Measurements from ENCODE around the gene C22orf15.

DNA sequence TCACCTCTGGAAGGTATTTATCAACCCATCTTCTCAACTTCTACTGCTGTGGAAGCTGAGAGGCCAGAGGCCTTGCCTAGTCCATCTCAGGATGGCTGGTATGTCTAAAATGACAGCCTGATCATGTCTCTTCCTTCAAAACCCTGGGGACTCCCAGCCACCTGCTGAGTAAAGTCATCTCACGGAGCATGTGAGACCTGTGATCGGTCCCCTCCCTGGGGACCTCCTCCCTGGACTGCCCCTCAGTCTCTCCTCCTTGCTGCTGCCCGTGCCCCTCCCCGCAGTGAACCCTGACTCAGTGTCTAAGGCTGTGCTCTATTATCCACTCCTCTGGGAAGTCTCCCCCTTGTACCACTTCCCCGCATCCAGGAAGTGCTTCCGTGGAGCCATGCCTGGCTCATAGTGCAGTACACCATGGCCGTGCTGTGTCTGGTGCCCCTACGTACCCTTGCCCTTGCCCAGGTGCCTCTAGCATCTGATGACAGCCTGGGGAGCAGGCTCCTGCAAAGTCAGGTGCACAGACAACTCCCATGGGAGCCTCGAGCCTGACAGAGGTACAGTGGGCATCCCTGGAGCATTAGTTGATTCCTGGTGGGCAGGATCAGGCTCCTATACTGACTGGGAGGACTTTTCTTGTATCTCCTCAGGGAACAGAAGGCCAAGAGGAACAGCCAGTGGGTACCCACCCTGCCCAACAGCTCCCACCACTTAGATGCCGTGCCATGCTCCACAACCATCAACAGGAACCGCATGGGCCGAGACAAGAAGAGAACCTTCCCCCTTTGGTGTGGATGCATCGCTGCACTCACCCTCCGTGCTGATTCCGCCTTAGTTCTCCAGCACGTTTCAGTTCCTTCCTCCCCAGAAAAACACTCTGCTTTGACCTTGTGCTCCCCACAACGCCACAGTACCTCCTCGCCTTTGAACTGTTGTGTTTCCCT is 37.8 kb downstream of the C22orf15 start:
- no peak for TF ChIP-seq RAD21 (IDR thresholded peaks at IDR 0.05; ENCODE audit: low read depth)
- TF ChIP-seq, protein P1, sequence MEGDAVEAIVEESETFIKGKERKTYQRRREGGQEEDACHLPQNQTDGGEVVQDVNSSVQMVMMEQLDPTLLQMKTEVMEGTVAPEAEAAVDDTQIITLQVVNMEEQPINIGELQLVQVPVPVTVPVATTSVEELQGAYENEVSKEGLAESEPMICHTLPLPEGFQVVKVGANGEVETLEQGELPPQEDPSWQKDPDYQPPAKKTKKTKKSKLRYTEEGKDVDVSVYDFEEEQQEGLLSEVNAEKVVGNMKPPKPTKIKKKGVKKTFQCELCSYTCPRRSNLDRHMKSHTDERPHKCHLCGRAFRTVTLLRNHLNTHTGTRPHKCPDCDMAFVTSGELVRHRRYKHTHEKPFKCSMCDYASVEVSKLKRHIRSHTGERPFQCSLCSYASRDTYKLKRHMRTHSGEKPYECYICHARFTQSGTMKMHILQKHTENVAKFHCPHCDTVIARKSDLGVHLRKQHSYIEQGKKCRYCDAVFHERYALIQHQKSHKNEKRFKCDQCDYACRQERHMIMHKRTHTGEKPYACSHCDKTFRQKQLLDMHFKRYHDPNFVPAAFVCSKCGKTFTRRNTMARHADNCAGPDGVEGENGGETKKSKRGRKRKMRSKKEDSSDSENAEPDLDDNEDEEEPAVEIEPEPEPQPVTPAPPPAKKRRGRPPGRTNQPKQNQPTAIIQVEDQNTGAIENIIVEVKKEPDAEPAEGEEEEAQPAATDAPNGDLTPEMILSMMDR (IDR thresholded peaks at IDR 0.05 in 2 of 3, conservative IDR thresholded peaks at IDR 0.05 in 1 of 3; ENCODE audit: borderline replicate concordance in 1 of 3, insufficient read depth in 1 of 3, low read depth in 2 of 3, low read length in 2 of 3) = no peak
- TF ChIP-seq, protein P2, sequence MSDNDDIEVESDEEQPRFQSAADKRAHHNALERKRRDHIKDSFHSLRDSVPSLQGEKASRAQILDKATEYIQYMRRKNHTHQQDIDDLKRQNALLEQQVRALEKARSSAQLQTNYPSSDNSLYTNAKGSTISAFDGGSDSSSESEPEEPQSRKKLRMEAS (IDR thresholded peaks at IDR 0.05) = no peak
